ENCODE results near the gene SLC25A13.

SLC25A13 gene

DNA sequence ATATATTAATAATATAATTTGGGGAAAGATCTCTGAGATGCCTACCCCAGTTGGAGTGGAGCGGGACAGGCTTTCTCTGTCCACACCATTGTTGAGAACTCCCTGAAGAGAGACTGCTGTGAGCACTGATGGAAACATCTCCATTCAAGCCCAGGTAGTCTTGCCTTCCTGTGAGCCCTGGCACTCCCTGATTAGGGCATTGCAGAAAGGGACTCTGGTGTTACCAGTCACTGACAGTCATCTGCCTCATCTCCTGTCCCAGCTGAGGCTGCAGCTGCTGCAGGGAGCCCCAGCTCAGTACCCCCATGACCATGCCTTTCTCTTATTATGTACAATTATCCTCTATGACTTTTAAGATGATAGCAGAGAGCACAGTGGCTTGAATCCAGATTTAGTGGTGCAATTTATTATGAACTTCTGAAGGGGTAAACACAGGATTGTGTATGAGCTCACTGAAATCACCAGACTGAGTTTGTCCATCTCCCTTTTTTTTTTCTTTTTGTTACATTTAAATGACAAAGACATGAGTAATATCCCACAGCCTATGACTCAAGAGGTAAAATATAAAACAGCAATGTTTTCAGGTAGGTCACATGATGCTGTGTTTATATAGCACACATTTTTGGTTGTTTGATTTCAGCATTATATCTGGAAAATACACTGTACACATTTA, 236.9 kb downstream of the SLC25A13 start:
- no peak for DNase-seq

DNA sequence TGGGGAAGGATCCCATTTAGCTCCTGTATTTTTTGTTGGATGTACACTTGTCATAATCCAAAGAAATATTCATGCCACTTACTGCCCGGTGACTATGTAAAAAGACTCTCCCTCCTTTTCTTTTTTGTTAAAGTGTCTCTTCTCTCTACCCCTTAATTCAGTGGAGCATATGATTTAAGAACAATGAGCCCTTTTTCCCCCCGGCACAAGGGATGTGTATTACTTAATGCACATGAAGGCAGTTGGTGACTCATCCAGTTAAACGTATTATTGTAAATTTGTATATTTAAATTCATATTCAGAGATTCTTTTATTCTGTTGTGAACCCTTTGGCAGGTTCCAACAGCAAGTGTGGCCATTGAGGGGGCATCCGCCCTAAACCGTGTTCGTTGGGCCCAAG, 241.9 kb downstream of the SLC25A13 start:
- no peak for DNase-seq

DNA sequence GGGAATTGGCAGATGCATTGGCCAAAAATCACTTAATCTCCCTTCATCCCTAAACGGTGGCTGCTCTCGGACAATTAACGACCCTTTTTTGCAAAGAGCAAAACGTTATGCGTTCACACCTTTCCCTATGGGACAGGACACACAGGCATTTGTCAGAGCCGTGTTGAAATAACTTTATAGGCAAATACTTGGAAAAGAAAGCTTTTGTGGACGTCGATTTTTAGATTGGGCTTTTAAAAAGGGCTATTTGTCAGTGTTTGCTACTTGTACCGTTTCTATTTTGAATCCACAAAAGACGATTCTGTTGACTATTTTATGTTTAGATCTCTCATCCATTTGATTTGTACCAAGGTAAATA, 245.6 kb downstream of the SLC25A13 start:
- no peak for DNase-seq

DNA sequence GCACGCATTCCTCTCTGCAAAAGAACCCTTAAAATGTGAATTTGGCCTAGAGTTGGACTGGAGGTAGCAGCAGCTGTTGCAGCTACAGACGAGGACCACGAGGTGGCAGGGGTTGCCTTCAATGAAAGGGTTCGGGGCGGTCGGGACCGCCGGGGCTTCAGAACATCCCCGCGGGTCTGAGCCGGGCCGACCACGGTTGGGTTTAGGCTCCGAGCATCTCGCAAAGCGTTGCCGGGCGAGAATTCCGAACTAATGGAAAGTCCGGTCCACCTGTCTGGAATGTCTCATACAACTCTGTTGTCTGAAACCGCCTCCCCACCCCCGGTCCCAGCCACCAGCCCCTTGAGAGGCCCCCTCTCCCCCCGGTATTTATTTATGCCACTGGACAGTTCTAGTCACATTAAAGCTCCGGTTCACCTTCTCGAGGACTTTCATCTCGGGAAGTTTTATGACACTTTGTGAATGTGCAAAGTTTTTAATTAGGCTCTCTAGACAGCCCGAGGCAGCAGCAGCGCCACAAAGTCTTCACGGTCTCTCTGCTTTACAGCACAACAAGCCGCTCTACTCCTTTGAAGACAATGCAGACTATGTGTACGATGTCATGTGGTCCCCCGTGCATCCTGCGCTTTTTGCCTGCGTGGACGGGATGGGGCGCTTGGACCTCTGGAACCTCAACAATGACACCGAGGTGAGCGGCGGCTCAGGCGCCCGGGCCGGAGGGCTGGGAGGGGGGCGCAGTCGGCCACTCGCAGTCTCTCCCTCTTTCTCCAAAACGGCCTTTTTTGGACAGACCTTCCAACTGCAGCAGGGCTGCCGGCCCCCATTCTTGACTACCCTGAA, 246.2 kb downstream of the SLC25A13 start:
- peak; percentile 50 for DNase-seq

DNA sequence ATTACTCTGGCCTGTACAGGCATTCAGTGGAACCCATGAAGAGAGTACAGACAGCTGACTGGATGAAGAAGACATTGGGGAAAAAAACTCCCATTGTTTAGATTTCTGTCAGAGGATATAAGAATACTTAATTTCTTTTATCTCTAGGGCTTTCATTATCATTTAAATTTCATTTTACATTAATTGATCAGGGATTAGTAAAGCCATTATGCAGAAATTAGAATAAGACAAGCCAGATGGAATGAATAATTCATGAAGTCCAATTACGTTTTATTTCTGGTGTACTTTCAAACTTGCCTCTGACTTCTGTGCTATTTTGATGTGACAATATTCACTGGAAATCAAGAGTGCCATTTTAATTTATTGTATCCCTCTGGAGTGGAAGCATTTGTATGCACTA, 247.0 kb downstream of the SLC25A13 start:
- no peak for DNase-seq

All from RPMI8226 (cell line).